Vagina (tissue), 2 donors: ENCODE data around the gene TAGLN2.

Experiments used
- POLR2AphosphoS5 ChIP-seq, 2 donors: sonication (generic); formaldehyde crosslinking; IDR thresholded peaks; one replicate each; pipeline ENCODE4 v1.9.0; 2017; ENCODE audit warnings: antibody characterized with exemption in 2 of 2, mild to moderate bottlenecking in 2 of 2, low read depth in 1 of 2; ENCODE audit not compliant: insufficient read depth in 1 of 2
- TF ChIP-seq, protein P1 (sequence below), 3 experiments: fragments of 450-650 bp in 2 of 3; fragments of 200-600 bp in 1 of 3; sonication (generic) in 1 of 3; IDR thresholded peaks; one replicate each; pipeline ENCODE4 v1.5.1; 2017 to 2019; ENCODE audit warnings: antibody characterized with exemption in 3 of 3, mild to moderate bottlenecking in 2 of 3, moderate library complexity in 2 of 3

DNA sequence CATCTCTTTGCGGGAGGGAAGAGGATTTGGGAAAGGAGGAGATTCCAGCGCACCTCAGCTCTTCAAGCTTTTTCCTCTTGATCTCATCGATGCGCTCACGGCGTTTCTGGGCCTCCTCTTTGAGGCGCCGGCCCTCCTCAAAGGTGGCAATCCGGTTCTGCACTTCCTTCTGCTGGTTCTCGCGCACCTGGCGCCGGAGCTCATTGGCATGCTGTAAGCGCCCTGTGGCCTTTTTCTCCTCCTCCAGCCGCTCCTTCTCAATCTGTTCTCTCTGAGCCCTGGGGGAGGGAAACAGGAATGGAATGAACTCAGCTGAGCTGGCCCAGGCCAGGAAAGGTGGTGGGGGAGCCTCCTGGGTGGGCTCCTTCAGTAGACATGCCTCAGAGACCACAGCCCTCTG, 52.4 kb downstream of the TAGLN2 start:
- no peak for TF ChIP-seq POLR2AphosphoS5 (IDR thresholded peaks at IDR 0.05; ENCODE audit: insufficient read depth in 1 of 2, low read depth in 1 of 2)
- TF ChIP-seq, protein P1, sequence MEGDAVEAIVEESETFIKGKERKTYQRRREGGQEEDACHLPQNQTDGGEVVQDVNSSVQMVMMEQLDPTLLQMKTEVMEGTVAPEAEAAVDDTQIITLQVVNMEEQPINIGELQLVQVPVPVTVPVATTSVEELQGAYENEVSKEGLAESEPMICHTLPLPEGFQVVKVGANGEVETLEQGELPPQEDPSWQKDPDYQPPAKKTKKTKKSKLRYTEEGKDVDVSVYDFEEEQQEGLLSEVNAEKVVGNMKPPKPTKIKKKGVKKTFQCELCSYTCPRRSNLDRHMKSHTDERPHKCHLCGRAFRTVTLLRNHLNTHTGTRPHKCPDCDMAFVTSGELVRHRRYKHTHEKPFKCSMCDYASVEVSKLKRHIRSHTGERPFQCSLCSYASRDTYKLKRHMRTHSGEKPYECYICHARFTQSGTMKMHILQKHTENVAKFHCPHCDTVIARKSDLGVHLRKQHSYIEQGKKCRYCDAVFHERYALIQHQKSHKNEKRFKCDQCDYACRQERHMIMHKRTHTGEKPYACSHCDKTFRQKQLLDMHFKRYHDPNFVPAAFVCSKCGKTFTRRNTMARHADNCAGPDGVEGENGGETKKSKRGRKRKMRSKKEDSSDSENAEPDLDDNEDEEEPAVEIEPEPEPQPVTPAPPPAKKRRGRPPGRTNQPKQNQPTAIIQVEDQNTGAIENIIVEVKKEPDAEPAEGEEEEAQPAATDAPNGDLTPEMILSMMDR (IDR thresholded peaks at IDR 0.05) = no peak
